Measurements from ENCODE around the gene MEIS2.

Gene MEIS2

GRCh38 chr15:37072181-37072580, 28.2 kb downstream of the MEIS2 start:
- DNase-seq, result no peak

- no peak for DNase-seq
Measured at GRCh38 chr15:37071134-37071533, 29.2 kb downstream of the MEIS2 start.

- DNase-seq, result no peak
Measured at GRCh38 chr15:37070686-37071085, 29.7 kb downstream of the MEIS2 start.

GRCh38 chr15:37061996-37062395, 38.4 kb downstream of the MEIS2 start:
- DNase-seq, result no peak

- no peak for DNase-seq
Measured at GRCh38 chr15:37059086-37059485, 41.3 kb downstream of the MEIS2 start.

- no peak for DNase-seq
Measured at GRCh38 chr15:37058316-37058985, 41.9 kb downstream of the MEIS2 start.

GRCh38 chr15:37057831-37058230, 42.5 kb downstream of the MEIS2 start:
- DNase-seq, result no peak

GRCh38 chr15:37057256-37057655, 43.1 kb downstream of the MEIS2 start:
- DNase-seq, result no peak

- no peak for DNase-seq
Measured at GRCh38 chr15:37056177-37057121, 43.9 kb downstream of the MEIS2 start.

- no peak for DNase-seq
Measured at GRCh38 chr15:37055481-37055880, 44.9 kb downstream of the MEIS2 start.

- no peak for DNase-seq
Measured at GRCh38 chr15:37054336-37054735, 46.0 kb downstream of the MEIS2 start.

- no peak for DNase-seq
Measured at GRCh38 chr15:37053166-37053565, 47.2 kb downstream of the MEIS2 start.

GRCh38 chr15:37050345-37050744, 50.0 kb downstream of the MEIS2 start:
- no peak for DNase-seq

- DNase-seq, result no peak
Measured at GRCh38 chr15:37046876-37047614, 53.3 kb downstream of the MEIS2 start.

- DNase-seq, result no peak
Measured at GRCh38 chr15:37045859-37046740, 54.2 kb downstream of the MEIS2 start.

GRCh38 chr15:37044915-37045648, 55.3 kb downstream of the MEIS2 start:
- DNase-seq, result no peak

- no peak for DNase-seq
Measured at GRCh38 chr15:37041836-37042235, 58.5 kb downstream of the MEIS2 start.

- DNase-seq, result no peak
Measured at GRCh38 chr15:37041042-37041441, 59.3 kb downstream of the MEIS2 start.

- no peak for DNase-seq
Measured at GRCh38 chr15:37040072-37040742, 60.1 kb downstream of the MEIS2 start.

- DNase-seq, result no peak
Measured at GRCh38 chr15:37038716-37039106, 61.6 kb downstream of the MEIS2 start.
